ENCODE measurements around the gene ACADVL. TPM values are rescaled to one million over a fixed set of nuclear protein-coding genes. Genes with fewer than 3 reads are reported as not detected.

Gene ACADVL
- total RNA-seq, 1 experiment from 2014 or later: 469 TPM

Small RNA genes within 50 kb of the gene (small RNA-seq; reads per million reads assigned to genes)
- gene AC120057.4: not detected
- gene MIR324: 1.0 reads per million, percentile 35 among the genes with 10 or more reads in this experiment
- gene RF00019: not detected

Other genes starting within 250 kb of the ACADVL start
- not detected in 2 replicates for gene ALOX12, start 223.9 kb upstream of the ACADVL start, total RNA-seq (2014; rRNA removed; shearing (Covaris generic))
- 111 and 114 TPM in 2 replicates for gene RNASEK, start 207.3 kb upstream of the ACADVL start, total RNA-seq (2014; rRNA removed; shearing (Covaris generic))
- gene BCL6B, start 196.9 kb upstream of the ACADVL start, total RNA-seq (2014; rRNA removed; shearing (Covaris generic)): not detected in 2 replicates
- gene SLC16A13, start 183.9 kb upstream of the ACADVL start, total RNA-seq (2014; rRNA removed; shearing (Covaris generic)): 0.16 and 0.28 TPM in 2 replicates
- gene SLC16A11, start 175.8 kb upstream of the ACADVL start, total RNA-seq (2014; rRNA removed; shearing (Covaris generic)): not detected in 2 replicates
- gene CLEC10A, start 139.7 kb upstream of the ACADVL start, total RNA-seq (2014; rRNA removed; shearing (Covaris generic)): not detected in 2 replicates
- gene ASGR2, start 105.1 kb upstream of the ACADVL start, total RNA-seq (2014; rRNA removed; shearing (Covaris generic)): not detected in 2 replicates
- gene ASGR1, start 40.6 kb upstream of the ACADVL start, total RNA-seq (2014; rRNA removed; shearing (Covaris generic)): 0.52 TPM in 1 of 2 replicates, not detected in the other
- gene DLG4, start 102 bp upstream of the ACADVL start, total RNA-seq (2014; rRNA removed; shearing (Covaris generic)): 0.26 and 1.6 TPM in 2 replicates
- gene DVL2, start 14.6 kb downstream of the ACADVL start, total RNA-seq (2014; rRNA removed; shearing (Covaris generic)): 42.6 and 48.6 TPM in 2 replicates
- 29.3 and 31.7 TPM in 2 replicates for gene PHF23, start 19.5 kb downstream of the ACADVL start, total RNA-seq (2014; rRNA removed; shearing (Covaris generic))
- 72.3 and 84.0 TPM in 2 replicates for gene GABARAP, start 22.5 kb downstream of the ACADVL start, total RNA-seq (2014; rRNA removed; shearing (Covaris generic))
- 32.8 and 51.4 TPM in 2 replicates for gene CTDNEP1, start 31.8 kb downstream of the ACADVL start, total RNA-seq (2014; rRNA removed; shearing (Covaris generic))
- 46.5 and 46.7 TPM in 2 replicates for gene ELP5, start 32.3 kb downstream of the ACADVL start, total RNA-seq (2014; rRNA removed; shearing (Covaris generic))
- gene CLDN7, start 42.5 kb downstream of the ACADVL start, total RNA-seq (2014; rRNA removed; shearing (Covaris generic)): 383 and 429 TPM in 2 replicates
- gene SLC2A4, start 61.8 kb downstream of the ACADVL start, total RNA-seq (2014; rRNA removed; shearing (Covaris generic)): 0.26 and 0.38 TPM in 2 replicates
- gene YBX2, start 74.7 kb downstream of the ACADVL start, total RNA-seq (2014; rRNA removed; shearing (Covaris generic)): 16.3 and 19.4 TPM in 2 replicates
- 915 and 962 TPM in 2 replicates for gene EIF5A, start 87.7 kb downstream of the ACADVL start, total RNA-seq (2014; rRNA removed; shearing (Covaris generic))
- 45.7 and 49.0 TPM in 2 replicates for gene GPS2, start 95.4 kb downstream of the ACADVL start, total RNA-seq (2014; rRNA removed; shearing (Covaris generic))
- 18.0 and 21.1 TPM in 2 replicates for gene NEURL4, start 109.4 kb downstream of the ACADVL start, total RNA-seq (2014; rRNA removed; shearing (Covaris generic))
- gene ACAP1, start 116.6 kb downstream of the ACADVL start, total RNA-seq (2014; rRNA removed; shearing (Covaris generic)): 0.08 TPM in 1 of 2 replicates, not detected in the other
- gene KCTD11, start 132.2 kb downstream of the ACADVL start, total RNA-seq (2014; rRNA removed; shearing (Covaris generic)): 5.0 and 6.2 TPM in 2 replicates
- gene TMEM95, start 135.2 kb downstream of the ACADVL start, total RNA-seq (2014; rRNA removed; shearing (Covaris generic)): not detected in 2 replicates
- 4.8 and 9.4 TPM in 2 replicates for gene TNK1, start 161.2 kb downstream of the ACADVL start, total RNA-seq (2014; rRNA removed; shearing (Covaris generic))
- gene PLSCR3, start 174.6 kb downstream of the ACADVL start, total RNA-seq (2014; rRNA removed; shearing (Covaris generic)): 28.5 and 32.4 TPM in 2 replicates
- 84.6 and 111 TPM in 2 replicates for gene TMEM256, start 184.2 kb downstream of the ACADVL start, total RNA-seq (2014; rRNA removed; shearing (Covaris generic))
- 2.2 and 2.7 TPM in 2 replicates for gene NLGN2, start 187.9 kb downstream of the ACADVL start, total RNA-seq (2014; rRNA removed; shearing (Covaris generic))
- gene SPEM1, start 200.4 kb downstream of the ACADVL start, total RNA-seq (2014; rRNA removed; shearing (Covaris generic)): not detected in 2 replicates
- not detected in 2 replicates for gene SPEM2, start 205.7 kb downstream of the ACADVL start, total RNA-seq (2014; rRNA removed; shearing (Covaris generic))
- gene SPEM3, start 208.9 kb downstream of the ACADVL start, total RNA-seq (2014; rRNA removed; shearing (Covaris generic)): not detected in 2 replicates
- 11.7 and 19.4 TPM in 2 replicates for gene TMEM102, start 215.5 kb downstream of the ACADVL start, total RNA-seq (2014; rRNA removed; shearing (Covaris generic))
- gene FGF11, start 219.6 kb downstream of the ACADVL start, total RNA-seq (2014; rRNA removed; shearing (Covaris generic)): 0.46 and 0.52 TPM in 2 replicates
- gene CHRNB1, start 225.1 kb downstream of the ACADVL start, total RNA-seq (2014; rRNA removed; shearing (Covaris generic)): 0.83 and 1.6 TPM in 2 replicates

Data from HT-29 (cell line).